ENCODE results near the gene FAM222A.

- TF ChIP-seq CTCF (IDR thresholded peaks at IDR 0.05; ENCODE audit: insufficient read depth, low read length, poor library complexity, severe bottlenecking) (no peak), EZH2phosphoT487 (conservative IDR thresholded peaks at IDR 0.05; ENCODE audit: low read length) (no peak)
Observed at GRCh38 chr12:109734219-109735000, 20.8 kb downstream of the FAM222A start.

Data from SU-DHL-6 (cell line).